Vagina (tissue), 2 donors: Measurements from ENCODE around the gene SSR2. TPM values are rescaled to one million over a fixed set of nuclear protein-coding genes. Genes with fewer than 3 reads are reported as not detected.
"Not testable (repeated sequence)": the region's sequence is repeated elsewhere in the genome, so short reads cannot be mapped to it uniquely, and the experiment has no call there.

Source experiments
- DNase-seq, 2 donors: peaks; one replicate each; pipeline ENCODE4 v3.0.0-alpha.2; 2017; ENCODE audit errors: extremely low spot score in 2 of 2
- H3K27ac ChIP-seq: fragments of 200-600 bp; sonication (generic); one replicate; pipeline ENCODE4 v1.5.1; 2019
- H3K27me3 ChIP-seq: fragments of 200-600 bp; sonication (generic); one replicate; pipeline ENCODE4 v1.5.1; 2019
- H3K36me3 ChIP-seq, 2 donors: fragments of 200-600 bp; sonication (generic); one replicate each; pipeline ENCODE4 v1.5.1; 2017 to 2019
- H3K4me1 ChIP-seq: fragments of 200-600 bp; sonication (generic); one replicate; pipeline ENCODE4 v1.5.1; 2019
- H3K4me3 ChIP-seq, 2 donors: fragments of 200-600 bp; sonication (generic); 1 replicate in 1 of 2; 2 replicates in 1 of 2; pipeline ENCODE4 v1.5.1; 2016 to 2019
- H3K9me3 ChIP-seq: fragments of 200-600 bp; sonication (generic); one replicate; pipeline ENCODE4 v1.5.1; 2019
- CTCF ChIP-seq, 3 experiments: fragments of 450-650 bp in 2 of 3; fragments of 200-600 bp in 1 of 3; sonication (generic) in 1 of 3; IDR thresholded peaks; one replicate each; pipeline ENCODE4 v1.5.1; 2017 to 2019; ENCODE audit warnings: antibody characterized with exemption in 3 of 3, mild to moderate bottlenecking in 2 of 3, moderate library complexity in 2 of 3
- POLR2A ChIP-seq, 2 donors: fragments of 450-650 bp; IDR thresholded peaks; one replicate each; pipeline ENCODE4 v1.6.1; 2017; ENCODE audit warnings: antibody characterized with exemption in 2 of 2, mild to moderate bottlenecking in 2 of 2, moderate library complexity in 2 of 2
- POLR2AphosphoS5 ChIP-seq, 2 donors: sonication (generic); formaldehyde crosslinking; IDR thresholded peaks; one replicate each; pipeline ENCODE4 v1.9.0; 2017; ENCODE audit warnings: antibody characterized with exemption in 2 of 2, mild to moderate bottlenecking in 2 of 2, low read depth in 1 of 2; ENCODE audit not compliant: insufficient read depth in 1 of 2
- intact Hi-C: fragments of 100-400 bp; cut with DNase I; formaldehyde crosslinking; loops from one replicate; pipeline ENCODE4 v1.15.1; 2023
- total RNA-seq: library from RNA; depleted of rRNA; stranded (reverse); fragments of >200 nt; gene quantifications from one replicate; pipeline ENCODE4 v1.2.3, GENCODE V29; 2016

Gene SSR2
- total RNA-seq, 1 donor from 2014 or later, result 187 TPM

GRCh38 chr1:156048663-156049258, 28.0 kb upstream of the SSR2 start:
- H3K9me3 ChIP-seq, result no peaks in the 10 kb centered on the region
- H3K4me1 ChIP-seq, result peaks cover 12% of the 10 kb centered on the region
- no peaks in the 10 kb centered on the region for H3K27me3 ChIP-seq
- intact Hi-C loops, result no loop called here
- DNase-seq, result no peak
- H3K36me3 ChIP-seq, result peaks cover 0 to 23% of the 10 kb centered on the region in 2 donors
- no peak overlapping the region for H3K27ac ChIP-seq
- no peak overlapping the region for H3K4me3 ChIP-seq
- TF ChIP-seq POLR2A (IDR thresholded peaks at IDR 0.05) (no peak), POLR2AphosphoS5 (IDR thresholded peaks at IDR 0.05; ENCODE audit: insufficient read depth in 1 of 2, low read depth in 1 of 2) (no peak), CTCF (IDR thresholded peaks at IDR 0.05) (no peak)

- H3K36me3 ChIP-seq, result peaks cover 0 to 47% of the 10 kb centered on the region in 2 donors
- H3K27ac ChIP-seq, result no peak overlapping the region
- no peaks in the 10 kb centered on the region for H3K4me1 ChIP-seq
- DNase-seq, result no peak
- H3K9me3 ChIP-seq, result no peaks in the 10 kb centered on the region
- TF ChIP-seq CTCF (IDR thresholded peaks at IDR 0.05) (no peak), POLR2A (IDR thresholded peaks at IDR 0.05) (no peak), POLR2AphosphoS5 (IDR thresholded peaks at IDR 0.05; ENCODE audit: insufficient read depth in 1 of 2, low read depth in 1 of 2) (no peak)
- no peaks in the 10 kb centered on the region for H3K27me3 ChIP-seq
- intact Hi-C loops, result no loop called here
- no peak overlapping the region for H3K4me3 ChIP-seq
These were observed 24.3 kb upstream of the SSR2 start for GRCh38 chr1:156045076-156045475.

GRCh38 chr1:156042828-156043227, 22.1 kb upstream of the SSR2 start:
- intact Hi-C loops, result no loop called here
- H3K4me3 ChIP-seq, result no peak overlapping the region
- H3K27me3 ChIP-seq, result no peaks in the 10 kb centered on the region
- H3K36me3 ChIP-seq, result peaks cover 0 to 37% of the 10 kb centered on the region in 2 donors
- H3K9me3 ChIP-seq, result no peaks in the 10 kb centered on the region
- H3K4me1 ChIP-seq, result no peaks in the 10 kb centered on the region
- no peak for TF ChIP-seq POLR2A (IDR thresholded peaks at IDR 0.05)
- no peak for TF ChIP-seq POLR2AphosphoS5 (IDR thresholded peaks at IDR 0.05; ENCODE audit: insufficient read depth in 1 of 2, low read depth in 1 of 2)
- TF ChIP-seq CTCF (IDR thresholded peaks at IDR 0.05), result no peak
- H3K27ac ChIP-seq, result no peak overlapping the region
- no peak for DNase-seq

GRCh38 chr1:156034991-156035390, 14.2 kb upstream of the SSR2 start:
- H3K9me3 ChIP-seq, H3K4me3 ChIP-seq, H3K27me3 ChIP-seq, DNase-seq, H3K4me1 ChIP-seq, intact Hi-C loops, H3K27ac ChIP-seq: not testable (repeated sequence)
- H3K36me3 ChIP-seq, result peaks cover 0 to 21% of the 10 kb centered on the region in 2 donors

GRCh38 chr1:156033011-156033410, 12.3 kb upstream of the SSR2 start:
- no peaks in the 10 kb centered on the region for H3K27me3 ChIP-seq
- H3K9me3 ChIP-seq, result no peaks in the 10 kb centered on the region
- TF ChIP-seq CTCF (IDR thresholded peaks at IDR 0.05) (no peak), POLR2A (IDR thresholded peaks at IDR 0.05) (no peak), POLR2AphosphoS5 (IDR thresholded peaks at IDR 0.05; ENCODE audit: insufficient read depth in 1 of 2, low read depth in 1 of 2) (no peak)
- no peak overlapping the region for H3K27ac ChIP-seq
- H3K36me3 ChIP-seq, result peaks cover 0 to 14% of the 10 kb centered on the region in 2 donors
- no peak for DNase-seq
- intact Hi-C loops, result no loop called here
- no peaks in the 10 kb centered on the region for H3K4me1 ChIP-seq
- H3K4me3 ChIP-seq, result no peak overlapping the region
